GM18951 (cell line): Measurements from ENCODE around the gene FAM13A.

Source experiments
- POLR2A ChIP-seq: IDR thresholded peaks from 4 replicates; pipeline ENCODE4 v1.6.1; 2011; ENCODE audit warnings: mild to moderate bottlenecking; ENCODE audit not compliant: insufficient read length, insufficient read depth; ENCODE audit errors: extremely low read depth
- in situ Hi-C: fragments of 300-500 bp; cut with MboI; formaldehyde crosslinking; loops from one replicate; pipeline ENCODE4 v1.12.0; 2022; ENCODE audit warnings: low sequenced_read_pairs, mixed read lengths, inconsistent platforms; ENCODE audit not compliant: unreplicated experiment

The FAM13A gene

DNA sequence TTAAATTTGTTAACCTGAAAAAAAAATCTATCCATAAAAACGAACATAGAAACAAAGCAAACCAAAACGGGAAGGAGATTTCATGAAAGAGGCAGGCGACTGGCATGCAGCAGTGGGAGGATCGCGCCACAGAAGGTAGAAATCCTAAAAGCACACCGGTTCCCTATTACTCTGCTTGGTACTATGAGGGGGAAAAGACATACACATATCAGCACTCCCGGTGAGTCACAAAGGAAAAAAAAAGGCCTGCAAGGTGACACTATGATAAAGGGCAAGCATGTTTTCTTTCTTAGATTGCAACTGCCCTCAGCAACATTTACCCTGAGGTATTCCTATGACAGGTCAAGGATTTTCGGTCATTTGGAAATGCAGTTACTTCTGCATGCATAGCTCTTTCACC lies 298.7 kb downstream of the FAM13A start:
- no peak for TF ChIP-seq POLR2A
- in situ Hi-C loops, result no loop called here

DNA sequence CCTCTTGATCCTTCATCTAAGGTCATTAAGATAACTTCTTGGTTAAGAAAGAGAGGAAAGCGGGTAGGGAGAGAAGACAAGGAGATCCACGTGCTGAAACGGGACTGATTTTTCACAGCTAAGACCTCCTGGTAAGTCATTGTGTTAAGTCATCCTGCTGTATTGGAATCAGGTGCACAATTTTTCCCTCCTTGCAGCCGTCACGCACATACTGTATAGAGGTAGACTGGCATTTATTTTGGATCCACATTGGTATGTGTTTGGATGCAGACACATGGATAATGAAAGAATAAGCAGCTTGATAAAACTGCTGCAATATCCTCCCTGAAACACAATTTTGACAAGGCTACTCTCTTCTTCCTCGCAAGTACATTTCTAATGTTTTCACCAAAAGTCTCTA lies 299.2 kb downstream of the FAM13A start:
- no peak for TF ChIP-seq POLR2A
- in situ Hi-C loops, result no loop called here

GRCh38 chr4:88757067-88757466 lies 299.9 kb downstream of the FAM13A start:
- in situ Hi-C loops, result no loop called here
- TF ChIP-seq POLR2A, result no peak

DNA sequence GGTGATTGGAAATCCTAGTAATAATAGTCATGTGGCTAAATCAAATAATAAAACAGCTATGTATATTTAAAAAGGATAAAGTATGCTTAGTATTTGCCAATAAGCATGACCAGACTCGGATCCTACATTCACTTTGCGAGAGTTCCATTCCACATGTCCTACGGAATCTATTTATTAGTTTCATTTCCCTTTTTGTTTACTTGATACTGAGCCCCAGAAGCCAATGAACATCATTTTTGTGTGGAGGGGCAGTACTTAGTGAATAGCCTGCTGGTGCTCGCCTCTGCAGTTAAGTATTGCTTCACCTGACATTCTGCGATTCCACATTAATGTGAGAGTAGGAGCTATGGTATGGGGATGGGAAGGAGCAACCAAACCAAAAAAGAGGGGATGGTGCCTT lies 300.8 kb downstream of the FAM13A start:
- no peak for TF ChIP-seq POLR2A
- in situ Hi-C loops, result no loop called here

DNA sequence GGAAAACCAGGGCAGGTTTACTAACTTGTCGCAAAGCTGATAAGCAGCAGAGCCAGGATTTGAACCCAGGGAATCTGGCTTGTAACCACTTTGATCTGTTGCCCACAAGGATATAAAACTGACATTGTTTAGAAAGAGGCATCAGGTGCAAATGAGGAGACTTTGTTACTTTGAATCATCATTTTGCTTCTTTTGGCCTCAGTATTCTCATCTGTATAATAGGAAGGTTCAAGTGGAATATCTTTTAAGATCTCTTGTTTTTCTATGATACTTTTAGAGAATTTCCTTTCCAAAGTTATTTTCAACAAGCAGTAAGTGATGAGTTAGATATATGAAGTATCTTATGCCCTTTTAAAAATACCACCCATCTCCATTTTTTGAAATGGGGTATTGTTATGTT lies 301.5 kb downstream of the FAM13A start:
- TF ChIP-seq POLR2A, result no peak
- in situ Hi-C loops, result no loop called here

DNA sequence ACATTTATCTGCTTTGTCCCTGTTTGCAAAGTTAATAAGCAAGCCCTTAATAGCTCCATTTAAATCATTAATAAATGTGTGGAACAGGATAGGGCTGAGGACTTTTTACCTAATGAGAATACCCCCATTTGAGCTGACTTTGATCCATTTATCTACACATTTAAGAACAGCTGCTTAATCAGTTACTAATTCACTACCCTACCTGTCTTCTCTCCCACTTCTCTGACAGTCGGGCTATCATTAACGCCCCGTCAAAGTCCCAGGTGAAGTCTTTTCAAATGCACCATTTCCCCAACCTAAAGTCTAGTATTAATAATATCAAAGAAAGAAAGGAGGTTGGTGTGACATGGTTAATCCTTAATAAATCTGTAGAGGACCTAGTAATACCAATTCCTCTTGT lies 302.2 kb downstream of the FAM13A start:
- TF ChIP-seq POLR2A, result no peak
- in situ Hi-C loops, result no loop called here

DNA sequence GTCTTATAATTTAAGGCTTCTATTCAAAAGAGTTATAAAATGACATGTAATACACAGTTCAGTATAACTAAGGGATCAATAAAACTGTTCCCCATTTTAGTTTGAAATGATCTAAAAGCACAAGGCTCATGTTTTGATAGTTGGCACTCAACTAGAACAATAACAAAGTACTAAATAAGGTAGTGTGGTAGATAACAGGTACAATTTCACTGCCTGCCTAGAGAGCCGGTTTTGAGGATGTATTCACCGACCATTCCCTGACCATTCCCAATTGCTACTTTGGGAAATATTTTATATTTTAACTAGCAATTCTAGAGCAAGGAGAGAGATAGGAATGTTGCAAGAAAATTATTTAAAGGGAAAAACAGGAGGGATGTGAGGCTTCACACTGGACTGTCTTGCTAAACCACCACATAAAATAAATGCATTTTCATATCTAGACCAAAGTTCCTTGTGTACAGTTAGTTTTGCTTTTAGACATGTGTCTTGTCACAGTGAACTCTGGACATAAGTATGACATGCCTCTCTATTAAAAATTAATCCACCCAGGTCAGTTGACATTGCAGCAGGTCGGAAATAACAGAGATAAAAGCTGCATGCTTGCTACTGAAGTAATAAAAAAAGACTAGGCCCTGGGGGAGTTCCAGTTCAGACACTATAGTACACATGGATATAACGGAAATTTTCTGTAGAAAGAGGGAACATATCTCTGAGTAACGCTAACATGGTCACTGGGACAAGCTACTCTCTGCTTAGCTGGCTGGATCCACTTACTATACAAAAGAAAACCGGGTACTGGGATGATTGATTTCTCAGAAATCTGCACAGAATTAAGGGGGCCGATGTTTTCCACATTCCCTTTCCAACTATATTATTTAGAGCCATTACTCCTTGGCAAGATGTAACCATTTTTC lies 303.1 kb downstream of the FAM13A start:
- TF ChIP-seq POLR2A, result no peak
- in situ Hi-C loops, result no loop called here

GRCh38 chr4:88752754-88753153 lies 304.2 kb downstream of the FAM13A start:
- in situ Hi-C loops, result no loop called here
- TF ChIP-seq POLR2A, result no peak

DNA sequence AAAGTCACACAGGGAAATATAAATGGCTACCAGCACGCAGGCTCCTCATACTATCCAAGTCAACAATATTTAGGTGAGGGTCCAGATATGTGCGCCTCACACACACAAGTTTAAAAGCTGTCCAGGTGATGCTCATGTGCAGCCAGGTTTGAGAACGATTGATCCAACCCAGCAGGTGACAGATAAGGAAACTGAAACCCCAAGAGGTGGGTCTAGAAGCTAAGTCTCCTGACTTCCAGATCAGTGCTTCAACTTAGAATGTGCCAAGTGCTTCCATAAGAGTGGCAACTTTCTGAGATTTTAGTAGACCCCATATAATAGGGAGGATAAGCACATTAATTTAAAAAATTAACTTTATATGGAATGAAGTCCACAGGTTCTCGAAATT lies 304.9 kb downstream of the FAM13A start:
- no peak for TF ChIP-seq POLR2A
- in situ Hi-C loops, result no loop called here

DNA sequence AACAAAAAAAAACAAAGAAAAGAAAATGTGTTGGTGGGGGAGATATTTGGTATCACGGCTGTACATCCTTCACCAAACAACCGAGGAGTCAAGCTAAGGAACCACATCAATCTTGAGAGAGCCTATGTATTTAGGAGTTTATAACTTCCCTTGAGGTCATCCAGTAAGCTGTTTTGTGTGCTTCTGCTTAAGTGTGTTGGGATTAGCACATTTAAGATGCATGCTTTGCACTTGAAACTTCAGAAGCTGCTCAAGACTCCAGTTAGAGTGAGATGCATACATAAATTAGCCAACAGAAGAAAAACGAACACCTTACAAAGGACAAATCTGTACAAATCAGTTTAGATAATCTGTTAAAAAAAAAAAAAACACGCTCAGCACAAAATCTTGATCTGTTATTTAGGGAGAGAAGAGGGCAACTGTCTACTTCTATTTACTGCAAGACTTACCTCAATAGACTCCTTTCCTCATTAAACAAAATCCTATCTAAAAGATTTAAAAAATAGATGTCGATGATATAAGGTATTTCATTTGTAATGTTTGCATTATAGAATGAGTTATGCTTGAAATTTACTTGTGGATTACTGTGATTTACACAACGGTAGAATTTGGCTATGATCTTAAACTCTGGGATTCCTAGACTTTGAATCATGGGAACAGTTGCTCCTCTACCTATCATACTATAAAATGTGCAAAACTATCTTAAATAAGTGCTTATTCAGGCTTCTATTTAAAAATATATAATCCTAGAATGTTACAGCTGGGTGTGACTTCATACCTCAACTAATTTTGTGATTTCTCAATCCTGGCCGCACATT lies 305.5 kb downstream of the FAM13A start:
- no peak for TF ChIP-seq POLR2A
- in situ Hi-C loops, result no loop called here

GRCh38 chr4:88750369-88750768 lies 306.6 kb downstream of the FAM13A start:
- in situ Hi-C loops, result no loop called here
- no peak for TF ChIP-seq POLR2A

DNA sequence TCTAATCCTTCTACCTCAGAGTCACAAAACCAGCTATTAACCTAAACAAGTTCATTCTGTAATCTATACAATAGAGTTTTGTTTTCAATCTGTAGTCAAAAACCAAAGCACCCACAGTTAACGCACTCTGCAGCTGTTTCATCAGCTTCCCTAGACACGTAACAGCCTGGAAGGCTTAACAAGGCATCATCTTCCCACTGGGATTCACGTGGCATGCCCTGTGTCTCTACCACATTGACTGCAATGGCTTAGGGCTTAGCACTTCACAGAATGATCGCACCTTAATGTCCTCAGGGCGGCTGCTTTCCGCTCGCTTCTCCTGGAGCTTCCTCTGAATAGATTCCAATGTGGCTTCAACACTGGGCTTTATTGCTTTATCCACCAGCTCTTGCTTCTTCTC lies 309.6 kb downstream of the FAM13A start:
- no peak for TF ChIP-seq POLR2A
- in situ Hi-C loops, result no loop called here

DNA sequence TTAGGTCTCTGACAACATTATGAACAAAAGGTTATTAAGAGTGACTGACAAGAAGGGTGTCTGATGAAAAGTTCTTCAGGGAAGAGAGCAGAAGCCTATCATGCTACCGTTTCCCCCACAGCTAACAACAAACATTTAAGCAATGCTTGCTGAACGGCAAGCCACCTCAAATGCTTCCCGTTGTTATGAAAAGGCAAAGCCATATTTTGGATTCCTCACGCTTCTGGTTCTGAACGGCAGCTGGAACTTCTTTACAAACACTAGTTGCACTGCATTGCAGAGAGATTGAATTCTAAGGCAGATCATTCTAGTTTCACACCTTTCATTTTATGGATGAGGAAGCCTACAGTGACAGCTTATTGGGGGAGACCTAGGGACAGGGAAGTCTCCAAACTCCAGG lies 310.8 kb downstream of the FAM13A start:
- TF ChIP-seq POLR2A, result no peak
- in situ Hi-C loops, result no loop called here

DNA sequence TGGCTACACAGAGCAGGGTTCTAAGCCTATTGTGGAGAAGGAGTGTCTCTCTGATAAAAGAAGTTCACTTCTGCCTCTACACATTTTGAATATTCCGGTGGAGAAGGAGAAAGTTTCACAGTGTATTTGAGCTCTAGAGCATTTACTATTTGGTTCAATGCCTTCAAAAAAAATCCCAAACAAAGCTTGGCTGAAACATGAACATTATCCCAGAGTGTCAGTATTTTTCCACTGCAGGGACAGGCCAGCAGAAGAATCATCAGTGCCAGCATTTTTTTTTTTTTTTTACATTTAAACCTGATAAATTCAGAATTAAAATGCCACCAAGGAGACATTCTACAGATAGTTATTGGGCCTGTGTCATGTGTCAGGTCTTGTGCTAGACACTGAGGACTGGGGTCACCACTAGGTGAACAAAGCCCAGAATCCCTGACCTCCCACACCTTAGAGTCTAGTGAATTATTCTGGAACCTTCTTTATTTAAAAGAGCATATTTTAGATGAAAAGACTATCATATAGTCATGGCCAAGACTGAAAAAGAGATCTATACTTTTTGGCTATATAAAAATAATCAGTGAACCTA lies 311.3 kb downstream of the FAM13A start:
- no peak for TF ChIP-seq POLR2A
- in situ Hi-C loops, result no loop called here

DNA sequence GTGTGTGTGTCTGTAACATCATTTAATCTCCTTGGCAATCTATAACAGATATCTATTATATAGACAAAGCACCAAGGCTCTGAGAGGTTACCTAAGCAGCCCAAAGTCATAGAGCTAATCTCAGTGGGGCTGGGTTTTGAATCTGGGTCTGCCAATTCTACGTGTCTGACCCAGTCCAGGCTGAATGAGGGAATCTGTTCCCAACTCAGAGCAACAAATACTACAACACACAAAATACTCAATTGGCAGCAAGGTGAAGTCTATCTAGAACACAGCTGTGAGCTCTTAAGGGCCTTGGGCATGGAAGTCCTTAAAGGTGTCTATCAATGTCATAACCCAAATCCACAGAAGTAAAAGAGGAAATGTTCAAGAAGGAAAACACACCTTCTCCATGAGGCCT lies 311.8 kb downstream of the FAM13A start:
- TF ChIP-seq POLR2A, result no peak
- in situ Hi-C loops, result no loop called here
